Chondrocyte (in vitro differentiated cells): ENCODE results near the gene BTG1. TPM values are rescaled to one million over a fixed set of nuclear protein-coding genes. Genes with fewer than 3 reads are reported as not detected.

Experiments used
- DNase-seq: peaks from one replicate; pipeline ENCODE4 v3.0.0; 2021; ENCODE audit warnings: mixed read lengths, low spot score
- H3K27ac Mint-ChIP-seq: one replicate; pipeline ENCODE4 v1.8.0; 2021; ENCODE audit warnings: mild to moderate bottlenecking, moderate library complexity, mixed read lengths; ENCODE audit not compliant: unreplicated experiment
- H3K27me3 Mint-ChIP-seq: 2 replicates; pipeline ENCODE4 v1.8.0; 2021; ENCODE audit warnings: low read depth, mixed read lengths
- H3K36me3 Mint-ChIP-seq: 2 replicates; pipeline ENCODE4 v1.8.0; 2021; ENCODE audit warnings: low read depth, mixed read lengths
- H3K4me1 Mint-ChIP-seq: 2 replicates; pipeline ENCODE4 v1.8.0; 2021; ENCODE audit warnings: low read depth, mild to moderate bottlenecking, mixed read lengths
- H3K4me3 Mint-ChIP-seq: one replicate; pipeline ENCODE4 v1.8.0; 2021; ENCODE audit warnings: mild to moderate bottlenecking, moderate library complexity, mixed read lengths; ENCODE audit not compliant: unreplicated experiment
- H3K9me3 Mint-ChIP-seq: 2 replicates; pipeline ENCODE4 v1.8.0; 2021; ENCODE audit warnings: low read depth, mixed read lengths
- long read RNA-seq: library from polyadenylated mRNA; stranded (forward); transcript quantifications from one replicate; pipeline ENCODE4 v2.0.0, GENCODE V29; 2021
- total RNA-seq: library from RNA; stranded (reverse); gene quantifications from 3 replicates; pipeline ENCODE4 v1.2.1, GENCODE V29; 2021
- TF ChIP-seq, protein P1 (sequence below): fragments of 200-600 bp; sonication (generic); IDR thresholded peaks from 2 replicates; pipeline ENCODE4 v1.5.0; 2021; ENCODE audit warnings: antibody characterized with exemption, mild to moderate bottlenecking, moderate library complexity

BTG1 gene, protein sequence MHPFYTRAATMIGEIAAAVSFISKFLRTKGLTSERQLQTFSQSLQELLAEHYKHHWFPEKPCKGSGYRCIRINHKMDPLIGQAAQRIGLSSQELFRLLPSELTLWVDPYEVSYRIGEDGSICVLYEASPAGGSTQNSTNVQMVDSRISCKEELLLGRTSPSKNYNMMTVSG
- 28.3 to 56.8 TPM (median 53.6 TPM) in 3 replicates for total RNA-seq
- long read RNA-seq, full-length matches to known transcripts: 90 of 92 reads
- long read RNA-seq, partial matches to known transcripts: 0 of 92 reads
- long read RNA-seq, other reads (novel, unspliced or antisense): 2 of 92 reads

GRCh38 chr12:92145731-92146496 is at the start of gene BTG1:
Gene BTG1 (minus strand): TSS chr12:92145846. CDS start chr12:92145535, 311 bp downstream.
- peak; percentile 99 for DNase-seq
- no peaks in the 10 kb centered on the region for H3K9me3 Mint-ChIP-seq
- H3K27ac Mint-ChIP-seq: peak within 1 kb of the TSS; percentile 99
- peaks cover 51% of the 10 kb centered on the region for H3K4me1 Mint-ChIP-seq
- peak within 1 kb of the TSS; percentile 93 for H3K4me3 Mint-ChIP-seq
- no peaks in the 10 kb centered on the region for H3K27me3 Mint-ChIP-seq
- H3K36me3 Mint-ChIP-seq: peaks cover 12% of the 10 kb centered on the region
- TF ChIP-seq, protein P1, sequence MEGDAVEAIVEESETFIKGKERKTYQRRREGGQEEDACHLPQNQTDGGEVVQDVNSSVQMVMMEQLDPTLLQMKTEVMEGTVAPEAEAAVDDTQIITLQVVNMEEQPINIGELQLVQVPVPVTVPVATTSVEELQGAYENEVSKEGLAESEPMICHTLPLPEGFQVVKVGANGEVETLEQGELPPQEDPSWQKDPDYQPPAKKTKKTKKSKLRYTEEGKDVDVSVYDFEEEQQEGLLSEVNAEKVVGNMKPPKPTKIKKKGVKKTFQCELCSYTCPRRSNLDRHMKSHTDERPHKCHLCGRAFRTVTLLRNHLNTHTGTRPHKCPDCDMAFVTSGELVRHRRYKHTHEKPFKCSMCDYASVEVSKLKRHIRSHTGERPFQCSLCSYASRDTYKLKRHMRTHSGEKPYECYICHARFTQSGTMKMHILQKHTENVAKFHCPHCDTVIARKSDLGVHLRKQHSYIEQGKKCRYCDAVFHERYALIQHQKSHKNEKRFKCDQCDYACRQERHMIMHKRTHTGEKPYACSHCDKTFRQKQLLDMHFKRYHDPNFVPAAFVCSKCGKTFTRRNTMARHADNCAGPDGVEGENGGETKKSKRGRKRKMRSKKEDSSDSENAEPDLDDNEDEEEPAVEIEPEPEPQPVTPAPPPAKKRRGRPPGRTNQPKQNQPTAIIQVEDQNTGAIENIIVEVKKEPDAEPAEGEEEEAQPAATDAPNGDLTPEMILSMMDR: no peak

DNA sequence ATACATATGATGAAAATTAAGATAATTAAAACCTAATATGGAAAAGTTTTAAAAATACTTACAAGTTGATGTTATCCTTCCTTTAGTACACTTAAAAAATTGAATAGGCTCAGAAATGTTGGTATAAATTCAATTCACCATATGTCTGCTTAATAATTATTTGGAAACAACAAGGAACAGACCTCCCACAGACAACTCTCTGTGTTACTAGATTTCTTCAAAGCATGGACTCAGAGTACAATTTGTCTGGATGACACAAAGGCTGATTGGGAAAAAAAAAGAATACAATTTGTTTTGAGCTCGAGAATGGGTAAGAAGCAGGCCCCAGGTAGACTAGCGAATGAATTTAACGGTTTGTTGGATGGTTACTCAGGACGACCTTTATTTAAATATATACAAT is 48.9 kb upstream of the BTG1 start:
- Mint-ChIP-seq H3K9me3 (peaks cover 12% of the 10 kb centered on the region), H3K27me3 (no peaks in the 10 kb centered on the region), H3K36me3 (no peaks in the 10 kb centered on the region), H3K4me3 (no peak overlapping the region), H3K4me1 (no peaks in the 10 kb centered on the region), H3K27ac (no peak overlapping the region)
- TF ChIP-seq, protein P1: no peak
- DNase-seq: no peak

- no peak for DNase-seq
- no peaks in the 10 kb centered on the region for H3K36me3 Mint-ChIP-seq
- no peaks in the 10 kb centered on the region for H3K27me3 Mint-ChIP-seq
- TF ChIP-seq, protein P1: no peak
- no peak overlapping the region for H3K4me3 Mint-ChIP-seq
- H3K9me3 Mint-ChIP-seq: peaks cover 12% of the 10 kb centered on the region
- no peaks in the 10 kb centered on the region for H3K4me1 Mint-ChIP-seq
- H3K27ac Mint-ChIP-seq: no peak overlapping the region
Observed at GRCh38 chr12:92193846-92194245, 48.2 kb upstream of the BTG1 start.

DNA sequence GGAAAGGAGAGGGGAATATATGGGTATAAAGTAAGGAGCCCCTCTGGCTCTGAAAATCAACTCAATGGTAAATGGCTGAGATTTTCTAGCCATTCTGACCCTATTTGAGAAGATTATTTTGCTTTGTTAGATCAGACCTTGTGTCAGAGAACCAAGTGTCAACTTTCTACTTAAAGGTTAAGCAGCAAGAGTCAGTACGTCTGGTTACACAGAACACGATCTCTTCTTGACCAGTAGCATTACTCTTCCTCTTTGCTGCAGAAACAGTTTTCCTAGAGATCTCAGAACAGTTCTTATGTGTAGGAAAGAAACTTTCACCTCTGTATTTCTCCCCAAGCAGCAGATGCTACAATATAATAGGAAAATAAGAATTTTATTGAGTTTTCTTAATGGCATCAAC is 47.4 kb upstream of the BTG1 start:
- H3K36me3 Mint-ChIP-seq: no peaks in the 10 kb centered on the region
- H3K9me3 Mint-ChIP-seq: peaks cover 12% of the 10 kb centered on the region
- DNase-seq: no peak
- no peak overlapping the region for H3K4me3 Mint-ChIP-seq
- no peaks in the 10 kb centered on the region for H3K4me1 Mint-ChIP-seq
- no peaks in the 10 kb centered on the region for H3K27me3 Mint-ChIP-seq
- TF ChIP-seq, protein P1: no peak
- H3K27ac Mint-ChIP-seq: no peak overlapping the region

GRCh38 chr12:92192360-92192759 is 46.7 kb upstream of the BTG1 start:
- peaks cover 12% of the 10 kb centered on the region for H3K9me3 Mint-ChIP-seq
- no peaks in the 10 kb centered on the region for H3K27me3 Mint-ChIP-seq
- H3K36me3 Mint-ChIP-seq: no peaks in the 10 kb centered on the region
- TF ChIP-seq, protein P1: no peak
- H3K27ac Mint-ChIP-seq: no peak overlapping the region
- H3K4me3 Mint-ChIP-seq: no peak overlapping the region
- no peak for DNase-seq
- no peaks in the 10 kb centered on the region for H3K4me1 Mint-ChIP-seq
